Activated gamma-delta T cell treated with Interleukin-2 at 50 U/mL for 16 hours (primary cell): ENCODE results near the gene UBQLN2.
"Not testable (repeated sequence)": the region's sequence is repeated elsewhere in the genome, so short reads cannot be mapped to it uniquely, and the experiment has no call there.

Experiments
- DNase-seq: peaks from one replicate; pipeline ENCODE4 v3.0.0-alpha.2; 2020

UBQLN2 gene

GRCh38 chrX:56563231-56564161 lies at the start of gene UBQLN2:
Gene UBQLN2 (plus strand): TSS chrX:56563627. CDS start chrX:56563874, 247 bp downstream.
- DNase-seq: peak; percentile 72

- DNase-seq: no peak
These were observed 43.8 kb upstream of the UBQLN2 start for GRCh38 chrX:56519642-56520041.

- DNase-seq: not testable (repeated sequence)
These were observed 33.9 kb upstream of the UBQLN2 start for GRCh38 chrX:56529482-56530007.

- DNase-seq: no peak
These were observed 33.4 kb upstream of the UBQLN2 start for GRCh38 chrX:56530011-56530410.

GRCh38 chrX:56550667-56551066 lies 12.8 kb upstream of the UBQLN2 start:
- DNase-seq: no peak

GRCh38 chrX:56554870-56555269 lies 8.6 kb upstream of the UBQLN2 start:
- no peak for DNase-seq

GRCh38 chrX:56557376-56557929 lies 6.0 kb upstream of the UBQLN2 start:
- no peak for DNase-seq

GRCh38 chrX:56564164-56564885 lies 898 bp downstream of the UBQLN2 start:
- DNase-seq: peak; percentile 5

- DNase-seq: no peak
These were observed 1.8 kb downstream of the UBQLN2 start for GRCh38 chrX:56564921-56565840.

- no peak for DNase-seq
These were observed 6.1 kb downstream of the UBQLN2 start for GRCh38 chrX:56569378-56570057.

GRCh38 chrX:56572975-56573374 lies 9.5 kb downstream of the UBQLN2 start:
- no peak for DNase-seq

- DNase-seq: no peak
These were observed 11.4 kb downstream of the UBQLN2 start for GRCh38 chrX:56574861-56575260.

- DNase-seq: no peak
These were observed 13.3 kb downstream of the UBQLN2 start for GRCh38 chrX:56576721-56577120.

GRCh38 chrX:56588397-56589188 lies 25.2 kb downstream of the UBQLN2 start:
- DNase-seq: no peak

- not testable (repeated sequence) for DNase-seq
These were observed 28.4 kb downstream of the UBQLN2 start for GRCh38 chrX:56591830-56592229.

GRCh38 chrX:56600141-56600540 lies 36.7 kb downstream of the UBQLN2 start:
- no peak for DNase-seq

- no peak for DNase-seq
These were observed 37.6 kb downstream of the UBQLN2 start for GRCh38 chrX:56600987-56601386.

GRCh38 chrX:56615282-56615681 lies 51.9 kb downstream of the UBQLN2 start:
- no peak for DNase-seq
